Activated CD8-positive, alpha-beta memory T cell treated with anti-CD3 and anti-CD28 coated beads, Interleukin-2, amount 10 ng/mL, durations not matched to agents 7 days and 5 days (primary cell): ENCODE data around the gene RREB1. TPM values are rescaled to one million over a fixed set of nuclear protein-coding genes. Genes with fewer than 3 reads are reported as not detected.

Source experiments
- ATAC-seq: fragments of 150-1000 bp; cut with Tn5 transposase; one replicate; pipeline ENCODE4 v1.10.0; 2021; ENCODE audit warnings: moderate library complexity
- CTCF ChIA-PET: fragments of 350-600 bp; sonication (Branson Sonifier 250); formaldehyde crosslinking; loops from one replicate; lab custom pipeline; 2021; ENCODE audit warnings: antibody characterized with exemption; lab: Charles Lee
- DNase-seq: peaks from one replicate; pipeline ENCODE4 v3.0.0-alpha.2; 2020
- H3K27ac Mint-ChIP-seq: one replicate; pipeline ENCODE4 v1.8.0; 2021; ENCODE audit warnings: mild to moderate bottlenecking, mixed read lengths
- H3K27me3 Mint-ChIP-seq: one replicate; pipeline ENCODE4 v1.8.0; 2021; ENCODE audit warnings: mixed read lengths
- H3K36me3 Mint-ChIP-seq: one replicate; pipeline ENCODE4 v1.8.0; 2021; ENCODE audit warnings: mild to moderate bottlenecking, mixed read lengths
- H3K4me1 Mint-ChIP-seq: one replicate; pipeline ENCODE4 v1.8.0; 2021; ENCODE audit warnings: mixed read lengths
- H3K4me3 Mint-ChIP-seq: one replicate; pipeline ENCODE4 v1.8.0; 2021; ENCODE audit warnings: mild to moderate bottlenecking, moderate library complexity, mixed read lengths
- H3K9me3 Mint-ChIP-seq: one replicate; pipeline ENCODE4 v1.8.0; 2022; ENCODE audit warnings: low read depth, mixed read lengths
- total RNA-seq, 2 experiments: library from RNA; stranded (reverse); gene quantifications; one replicate each; pipeline ENCODE4 v1.2.3, GENCODE V29; 2021

Gene RREB1, protein sequence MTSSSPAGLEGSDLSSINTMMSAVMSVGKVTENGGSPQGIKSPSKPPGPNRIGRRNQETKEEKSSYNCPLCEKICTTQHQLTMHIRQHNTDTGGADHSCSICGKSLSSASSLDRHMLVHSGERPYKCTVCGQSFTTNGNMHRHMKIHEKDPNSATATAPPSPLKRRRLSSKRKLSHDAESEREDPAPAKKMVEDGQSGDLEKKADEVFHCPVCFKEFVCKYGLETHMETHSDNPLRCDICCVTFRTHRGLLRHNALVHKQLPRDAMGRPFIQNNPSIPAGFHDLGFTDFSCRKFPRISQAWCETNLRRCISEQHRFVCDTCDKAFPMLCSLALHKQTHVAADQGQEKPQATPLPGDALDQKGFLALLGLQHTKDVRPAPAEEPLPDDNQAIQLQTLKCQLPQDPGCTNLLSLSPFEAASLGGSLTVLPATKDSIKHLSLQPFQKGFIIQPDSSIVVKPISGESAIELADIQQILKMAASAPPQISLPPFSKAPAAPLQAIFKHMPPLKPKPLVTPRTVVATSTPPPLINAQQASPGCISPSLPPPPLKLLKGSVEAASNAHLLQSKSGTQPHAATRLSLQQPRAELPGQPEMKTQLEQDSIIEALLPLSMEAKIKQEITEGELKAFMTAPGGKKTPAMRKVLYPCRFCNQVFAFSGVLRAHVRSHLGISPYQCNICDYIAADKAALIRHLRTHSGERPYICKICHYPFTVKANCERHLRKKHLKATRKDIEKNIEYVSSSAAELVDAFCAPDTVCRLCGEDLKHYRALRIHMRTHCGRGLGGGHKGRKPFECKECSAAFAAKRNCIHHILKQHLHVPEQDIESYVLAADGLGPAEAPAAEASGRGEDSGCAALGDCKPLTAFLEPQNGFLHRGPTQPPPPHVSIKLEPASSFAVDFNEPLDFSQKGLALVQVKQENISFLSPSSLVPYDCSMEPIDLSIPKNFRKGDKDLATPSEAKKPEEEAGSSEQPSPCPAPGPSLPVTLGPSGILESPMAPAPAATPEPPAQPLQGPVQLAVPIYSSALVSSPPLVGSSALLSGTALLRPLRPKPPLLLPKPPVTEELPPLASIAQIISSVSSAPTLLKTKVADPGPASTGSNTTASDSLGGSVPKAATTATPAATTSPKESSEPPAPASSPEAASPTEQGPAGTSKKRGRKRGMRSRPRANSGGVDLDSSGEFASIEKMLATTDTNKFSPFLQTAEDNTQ (N-terminal part only)
- total RNA-seq: 10 to 100 TPM; 20.6 to 24.6 TPM

DNA sequence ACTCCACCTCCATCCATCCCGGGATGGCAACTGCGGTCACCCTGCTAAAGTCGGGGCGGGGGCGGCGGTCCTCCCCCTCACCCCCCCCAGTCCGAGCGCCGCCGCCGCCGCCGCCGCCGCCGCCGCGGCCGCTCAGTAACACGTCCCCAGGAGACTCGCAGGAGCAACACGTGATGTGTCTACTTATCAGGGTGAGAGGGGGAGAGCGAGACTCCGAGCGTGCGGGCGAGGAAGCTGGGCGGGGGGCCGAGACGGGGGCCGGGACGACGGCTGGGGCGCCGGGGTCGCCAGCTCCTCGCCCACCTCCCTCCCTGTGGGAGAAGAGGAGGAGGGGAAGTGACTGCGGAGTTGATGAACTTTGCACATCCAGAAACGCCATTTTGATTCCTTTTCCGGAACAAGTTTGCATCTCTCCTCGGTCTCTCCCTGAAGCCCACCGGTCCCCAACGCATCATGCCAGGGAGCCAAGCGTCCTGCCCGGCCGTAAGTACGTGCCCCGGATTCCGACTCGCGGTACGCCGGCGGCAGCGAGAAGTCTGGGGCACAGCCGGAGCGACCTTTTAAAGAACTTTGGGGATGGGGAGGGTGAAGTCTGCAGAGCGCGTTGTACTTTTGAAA lies at the start of gene RREB1:
TSS of gene RREB1 (plus strand) at position 384 of the 618 bp plus-strand sequence. CDS start 73,951 bp downstream, outside the sequence.
- ATAC-seq (peak; percentile 69), DNase-seq (peak; percentile 75)
- Mint-ChIP-seq H3K36me3 (peaks cover 3% of the 10 kb centered on the region), H3K9me3 (no peaks in the 10 kb centered on the region), H3K27ac (peak within 1 kb of the TSS; percentile 92), H3K4me1 (peaks cover 37% of the 10 kb centered on the region), H3K4me3 (peak within 1 kb of the TSS; percentile 94), H3K27me3 (no peaks in the 10 kb centered on the region)
- CTCF ChIA-PET: interaction anchor here (0.6 to 5.2 kb wide), 4 partner anchors 20 to 449 kb away, joined by 3 to 28 read pairs (median 3); no protein-coding TSS in a partner anchor

- H3K27ac Mint-ChIP-seq: no peak overlapping the region
- DNase-seq: no peak
- no peak overlapping the region for H3K4me3 Mint-ChIP-seq
- peaks cover 29% of the 10 kb centered on the region for H3K27me3 Mint-ChIP-seq
- peaks cover 3% of the 10 kb centered on the region for H3K4me1 Mint-ChIP-seq
- no peaks in the 10 kb centered on the region for H3K9me3 Mint-ChIP-seq
- CTCF ChIA-PET: no interaction called here
- no peaks in the 10 kb centered on the region for H3K36me3 Mint-ChIP-seq
- ATAC-seq: no peak
These were observed 49.4 kb upstream of the RREB1 start for GRCh38 chr6:7058250-7058923.

- H3K36me3 Mint-ChIP-seq: no peaks in the 10 kb centered on the region
- H3K9me3 Mint-ChIP-seq: no peaks in the 10 kb centered on the region
- DNase-seq: no peak
- peaks cover 3% of the 10 kb centered on the region for H3K4me1 Mint-ChIP-seq
- H3K4me3 Mint-ChIP-seq: no peak overlapping the region
- no peak for ATAC-seq
- CTCF ChIA-PET: no interaction called here
- peaks cover 24% of the 10 kb centered on the region for H3K27me3 Mint-ChIP-seq
- no peak overlapping the region for H3K27ac Mint-ChIP-seq
These were observed 46.8 kb upstream of the RREB1 start for GRCh38 chr6:7060769-7061516.

DNA sequence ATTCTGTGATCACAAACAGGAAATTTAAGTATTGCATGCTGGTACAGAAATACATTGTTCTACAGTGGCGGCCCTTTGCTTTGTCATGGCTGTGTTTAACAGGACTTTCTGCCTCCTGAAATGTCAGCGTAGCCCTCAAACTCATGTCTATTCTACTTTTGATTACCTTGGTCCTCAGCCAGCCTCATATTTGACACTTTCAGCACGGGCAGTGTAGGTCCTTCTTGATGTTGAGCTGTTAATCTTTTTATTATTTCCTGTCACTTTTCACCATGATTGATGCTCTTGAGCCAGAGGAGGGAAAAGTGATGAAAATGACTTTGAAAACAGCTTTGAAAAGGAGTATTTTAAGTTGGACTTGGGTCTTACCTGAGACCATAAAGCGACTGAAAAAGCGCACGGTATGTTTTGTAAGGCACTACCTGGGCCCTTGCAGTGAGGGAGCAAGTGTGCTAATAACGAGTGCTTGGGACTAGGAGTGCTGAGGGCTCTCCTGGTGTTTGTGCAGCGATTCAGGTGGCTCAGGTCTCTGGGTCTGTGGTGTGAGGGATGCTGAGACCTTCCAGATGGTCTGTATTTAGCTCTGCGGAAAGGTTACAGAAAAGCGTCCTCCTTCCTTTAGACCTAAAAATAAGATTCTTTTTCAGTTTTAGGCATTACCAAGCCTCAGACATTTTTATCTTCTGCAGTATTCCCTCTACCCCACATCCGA lies 45.2 kb upstream of the RREB1 start:
- no peak for DNase-seq
- Mint-ChIP-seq H3K4me3 (no peak overlapping the region), H3K36me3 (no peaks in the 10 kb centered on the region), H3K27ac (no peak overlapping the region), H3K27me3 (peaks cover 20% of the 10 kb centered on the region), H3K4me1 (peaks cover 3% of the 10 kb centered on the region), H3K9me3 (no peaks in the 10 kb centered on the region)
- CTCF ChIA-PET: no interaction called here
- ATAC-seq: no peak

DNA sequence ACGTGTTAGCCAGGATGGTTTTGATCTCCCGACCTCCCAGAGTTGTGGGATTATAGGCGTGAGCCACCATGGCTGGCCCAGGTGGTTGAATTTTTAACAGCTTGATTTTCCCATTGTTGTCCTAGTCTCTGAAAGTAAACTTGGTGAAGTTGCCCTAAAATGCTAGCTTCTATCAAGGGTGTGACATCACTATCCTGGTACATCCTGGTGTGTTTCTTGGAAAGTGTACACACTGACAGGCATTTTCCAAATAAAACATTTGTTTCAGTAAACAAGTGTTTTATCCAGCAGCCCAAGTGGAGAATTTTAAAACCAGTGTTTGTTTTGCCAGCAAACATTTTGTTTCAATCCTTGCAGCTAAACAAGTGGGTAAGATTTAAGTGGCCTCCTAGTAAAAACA lies 40.5 kb upstream of the RREB1 start:
- CTCF ChIA-PET: no interaction called here
- H3K27ac Mint-ChIP-seq: no peak overlapping the region
- H3K36me3 Mint-ChIP-seq: no peaks in the 10 kb centered on the region
- H3K9me3 Mint-ChIP-seq: no peaks in the 10 kb centered on the region
- no peak for ATAC-seq
- no peaks in the 10 kb centered on the region for H3K4me1 Mint-ChIP-seq
- DNase-seq: no peak
- no peak overlapping the region for H3K4me3 Mint-ChIP-seq
- H3K27me3 Mint-ChIP-seq: peaks cover 30% of the 10 kb centered on the region

GRCh38 chr6:7071405-7071804 lies 36.4 kb upstream of the RREB1 start:
- Mint-ChIP-seq H3K4me1 (peaks cover 21% of the 10 kb centered on the region), H3K4me3 (no peak overlapping the region), H3K9me3 (no peaks in the 10 kb centered on the region), H3K36me3 (no peaks in the 10 kb centered on the region), H3K27ac (no peak overlapping the region), H3K27me3 (peaks cover 54% of the 10 kb centered on the region)
- DNase-seq (no peak), ATAC-seq (no peak)
- CTCF ChIA-PET: no interaction called here

GRCh38 chr6:7073082-7073820 lies 34.5 kb upstream of the RREB1 start:
- peak; percentile 24 for ATAC-seq
- Mint-ChIP-seq H3K4me3 (no peak overlapping the region), H3K36me3 (no peaks in the 10 kb centered on the region), H3K9me3 (no peaks in the 10 kb centered on the region), H3K27ac (no peak overlapping the region), H3K27me3 (peaks cover 62% of the 10 kb centered on the region), H3K4me1 (peaks cover 21% of the 10 kb centered on the region)
- DNase-seq: no peak
- CTCF ChIA-PET: interaction anchor here (0.7 to 2.3 kb wide), 6 partner anchors 13 to 396 kb away, joined by 3 to 9 read pairs (median 4); no protein-coding TSS in a partner anchor

GRCh38 chr6:7073821-7074525 lies 33.8 kb upstream of the RREB1 start:
- H3K27me3 Mint-ChIP-seq: peaks cover 67% of the 10 kb centered on the region
- CTCF ChIA-PET: interaction anchor here (0.7 to 2.3 kb wide), 6 partner anchors 13 to 397 kb away, joined by 3 to 9 read pairs (median 4); no protein-coding TSS in a partner anchor
- peak; percentile 83 for DNase-seq
- H3K27ac Mint-ChIP-seq: no peak overlapping the region
- no peaks in the 10 kb centered on the region for H3K36me3 Mint-ChIP-seq
- no peak overlapping the region for H3K4me3 Mint-ChIP-seq
- H3K9me3 Mint-ChIP-seq: no peaks in the 10 kb centered on the region
- H3K4me1 Mint-ChIP-seq: peaks cover 21% of the 10 kb centered on the region
- ATAC-seq: peak; percentile 99

DNA sequence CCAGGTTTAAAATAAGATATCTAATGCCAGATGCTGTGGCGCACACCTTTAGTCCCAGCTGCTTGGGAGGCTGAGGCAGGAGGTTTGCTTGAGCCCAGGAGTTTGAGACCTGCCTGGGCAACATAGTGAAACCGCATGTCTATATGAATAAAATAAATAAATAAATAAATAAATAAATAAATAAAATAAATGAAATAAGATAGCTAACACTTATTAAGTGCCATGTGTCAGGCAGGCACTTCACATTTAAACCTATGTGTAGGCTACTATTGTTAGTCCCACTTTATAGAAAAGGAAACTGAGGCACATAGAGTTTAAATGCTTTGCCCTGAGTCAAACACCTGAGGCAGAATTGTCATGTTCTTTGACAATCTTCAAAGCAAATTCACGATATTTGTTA lies 32.9 kb upstream of the RREB1 start:
- Mint-ChIP-seq H3K4me3 (no peak overlapping the region), H3K27ac (no peak overlapping the region), H3K9me3 (no peaks in the 10 kb centered on the region), H3K36me3 (no peaks in the 10 kb centered on the region), H3K27me3 (peaks cover 69% of the 10 kb centered on the region), H3K4me1 (peaks cover 21% of the 10 kb centered on the region)
- DNase-seq (no peak), ATAC-seq (no peak)
- CTCF ChIA-PET: no interaction called here

DNA sequence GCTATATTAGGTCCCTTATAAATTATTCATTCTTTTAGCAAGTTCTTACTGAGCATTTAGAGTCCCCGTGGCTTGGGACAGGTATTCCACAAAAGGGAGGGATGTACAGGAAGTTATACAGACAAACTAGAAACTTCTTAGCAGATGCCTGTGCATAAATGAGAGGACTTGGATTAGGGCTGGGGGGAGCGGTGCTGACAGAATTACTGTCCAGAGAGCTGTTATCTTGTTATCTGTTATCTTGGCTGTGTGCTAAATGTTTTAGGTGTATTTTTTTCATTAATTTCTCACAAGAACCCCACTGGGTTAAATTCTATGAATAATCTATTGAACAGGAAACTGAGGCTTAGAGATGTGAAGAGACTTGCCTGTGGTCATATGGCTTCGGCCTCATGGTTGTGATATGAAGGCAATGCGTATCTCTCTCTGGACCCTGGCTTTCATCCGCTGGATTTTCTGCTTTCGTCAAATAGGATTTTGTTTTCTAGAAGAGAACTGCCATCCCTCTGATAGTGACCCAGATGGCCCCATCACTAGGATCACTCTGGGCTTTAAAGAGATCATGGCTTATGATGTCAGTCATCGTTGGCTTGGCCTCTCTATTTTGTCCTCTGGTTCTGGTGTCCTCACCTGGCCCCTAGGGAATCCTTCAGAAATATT lies 32.3 kb upstream of the RREB1 start:
- DNase-seq: no peak
- H3K27ac Mint-ChIP-seq: no peak overlapping the region
- CTCF ChIA-PET: no interaction called here
- H3K27me3 Mint-ChIP-seq: peaks cover 73% of the 10 kb centered on the region
- no peaks in the 10 kb centered on the region for H3K36me3 Mint-ChIP-seq
- H3K4me3 Mint-ChIP-seq: no peak overlapping the region
- no peaks in the 10 kb centered on the region for H3K9me3 Mint-ChIP-seq
- ATAC-seq: no peak
- H3K4me1 Mint-ChIP-seq: peaks cover 21% of the 10 kb centered on the region
